Erythroblast (primary cell): ENCODE results near the gene MPZL2.
A peak's percentile ranks its signal among the peaks of the same experiment; 100 is the strongest.

Experiments used
- DNase-seq, 2 experiments: peaks; one replicate each; lab custom pipeline; 2025; lab: John Stamatoyannopoulos, UW
- GATA1 ChIP-seq: IDR thresholded peaks from 2 replicates; pipeline ENCODE4 v1.6.1; 2011; ENCODE audit warnings: low read depth, mild to moderate bottlenecking, control low read depth, low read length, moderate library complexity
- POLR2A ChIP-seq: IDR thresholded peaks from 2 replicates; pipeline ENCODE4 v1.6.1; 2011; ENCODE audit warnings: mild to moderate bottlenecking, low read length

MPZL2 gene

DNA sequence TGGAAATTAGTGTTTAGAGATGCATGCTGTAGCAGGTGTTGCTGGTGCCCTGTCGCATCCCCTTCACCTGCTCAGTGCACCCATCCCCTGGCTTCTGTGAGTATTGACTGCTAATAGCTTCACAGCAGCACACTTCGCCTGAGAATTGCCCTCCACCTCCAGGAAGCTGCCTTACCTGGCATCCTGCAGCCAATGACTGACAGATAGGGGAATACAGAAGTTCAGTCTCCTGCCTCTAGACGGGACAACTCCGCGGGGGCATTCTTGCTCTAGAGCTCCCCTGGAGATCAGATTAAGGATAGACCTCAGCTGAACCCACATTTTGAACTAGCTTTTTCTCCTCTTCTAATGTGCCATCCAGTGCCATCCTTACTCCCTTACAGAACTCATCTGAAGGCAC is 31.1 kb upstream of the MPZL2 start:
- TF ChIP-seq POLR2A = no peak
- TF ChIP-seq GATA1 = no peak
- DNase-seq = no peak

DNA sequence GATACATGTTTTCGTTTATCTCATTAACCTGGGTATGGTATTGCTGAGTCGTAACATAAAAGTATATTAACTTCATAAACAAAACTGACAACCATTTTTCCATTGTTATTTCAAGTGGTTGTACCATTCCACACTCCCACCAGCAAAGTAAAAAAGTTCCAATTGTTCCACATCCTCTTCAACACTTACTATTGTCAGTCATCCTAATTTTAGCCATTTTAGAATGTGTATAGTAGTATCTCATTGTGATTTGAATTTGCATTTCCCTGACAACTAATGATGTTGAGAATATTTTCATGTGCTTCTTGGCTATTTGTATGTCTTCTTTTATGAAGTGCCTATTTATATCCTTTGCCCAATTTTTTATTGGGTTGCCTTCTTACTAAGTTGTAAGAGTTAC is 30.0 kb upstream of the MPZL2 start:
- no peak for TF ChIP-seq GATA1
- no peak for TF ChIP-seq POLR2A
- no peak for DNase-seq

DNA sequence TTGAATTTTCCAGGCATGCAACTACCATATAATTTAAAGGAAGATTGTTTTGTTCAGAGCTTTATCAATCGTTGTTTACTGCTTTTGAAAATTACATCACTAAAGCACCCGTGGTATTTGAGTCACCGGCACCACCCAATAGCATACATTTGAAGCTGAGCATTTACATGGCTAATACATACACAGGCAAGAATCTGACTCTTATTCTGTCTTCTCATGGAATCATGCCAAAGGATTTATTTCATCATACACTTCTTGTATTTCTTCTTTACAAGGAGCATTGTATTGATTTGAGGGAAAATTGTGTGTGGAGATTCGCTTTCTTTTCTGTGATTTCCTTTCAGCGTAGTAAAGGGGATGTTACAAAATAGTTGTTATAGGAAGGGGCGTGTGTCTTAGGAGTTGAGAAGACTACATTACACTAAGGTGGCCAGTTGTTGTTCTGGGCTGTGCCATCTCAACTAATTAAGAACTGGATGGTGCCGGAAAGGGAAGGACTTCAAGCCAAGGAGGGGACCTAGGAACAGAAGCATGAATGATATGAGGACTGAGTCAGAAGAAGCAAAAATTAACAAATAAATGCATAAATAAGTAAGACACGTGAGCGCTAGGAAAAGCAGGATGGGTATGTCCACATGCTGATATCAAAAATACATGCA is 27.5 kb upstream of the MPZL2 start:
- TF ChIP-seq POLR2A (no peak), GATA1 (no peak)
- DNase-seq = no peak

DNA sequence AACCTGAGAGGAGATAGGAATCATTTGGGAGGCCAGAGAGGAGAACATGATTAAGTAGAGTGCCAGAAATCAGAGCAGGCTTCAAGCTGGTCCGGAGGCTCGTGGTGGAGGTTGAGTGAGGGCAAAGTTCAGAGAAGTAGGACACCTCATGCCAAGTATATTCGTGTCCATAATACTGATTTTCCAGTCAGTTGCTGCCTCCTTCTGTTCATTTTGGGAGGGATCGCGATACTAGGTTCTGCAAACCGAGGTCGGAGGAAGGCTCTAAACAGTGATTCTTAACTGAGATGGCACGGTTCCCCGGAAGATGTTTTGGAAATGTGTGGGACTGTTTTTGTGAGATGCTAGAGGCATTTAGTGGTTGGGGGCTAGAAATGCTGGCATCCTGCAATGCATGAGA is 26.8 kb upstream of the MPZL2 start:
- DNase-seq = peak; percentile 6 to 15
- no peak for TF ChIP-seq POLR2A
- no peak for TF ChIP-seq GATA1

DNA sequence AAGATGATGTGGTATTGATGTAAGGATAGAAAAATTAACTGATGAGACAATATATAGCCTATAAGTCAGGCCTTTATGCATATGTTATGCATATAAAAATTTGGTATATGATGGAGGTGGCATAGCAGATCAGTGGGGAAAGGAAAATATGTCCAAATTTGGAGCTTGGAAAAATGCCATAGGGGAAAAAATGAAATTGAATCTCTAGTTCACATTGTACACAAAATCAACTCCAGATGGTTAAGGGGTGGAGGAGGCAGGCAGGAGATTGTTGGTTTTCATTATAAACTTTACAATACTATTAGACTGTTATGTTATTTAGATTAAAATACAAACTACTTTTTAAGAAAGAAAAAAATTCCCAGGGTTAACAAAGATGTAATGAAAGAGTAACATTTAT is 25.3 kb upstream of the MPZL2 start:
- TF ChIP-seq GATA1 (no peak), POLR2A (no peak)
- no peak for DNase-seq

DNA sequence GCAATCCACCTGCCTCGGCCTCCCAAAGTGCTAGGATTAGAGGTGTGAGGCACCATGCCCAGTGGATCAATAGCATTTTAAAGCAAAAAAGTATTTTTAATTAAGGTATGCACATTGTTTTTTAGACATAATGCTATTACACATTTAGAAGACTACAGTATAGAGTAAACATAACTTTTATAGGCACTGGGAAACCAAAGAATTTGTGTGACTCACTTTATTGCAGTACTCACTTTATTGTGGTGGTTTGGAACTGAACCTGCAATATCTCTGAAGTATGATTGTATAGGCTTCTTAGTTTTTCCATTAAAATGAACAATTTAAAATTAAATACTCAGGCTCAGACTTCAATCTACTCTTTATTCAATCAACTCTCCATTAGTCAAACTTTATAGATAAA is 22.9 kb upstream of the MPZL2 start:
- no peak for DNase-seq
- TF ChIP-seq POLR2A (no peak), GATA1 (no peak)

DNA sequence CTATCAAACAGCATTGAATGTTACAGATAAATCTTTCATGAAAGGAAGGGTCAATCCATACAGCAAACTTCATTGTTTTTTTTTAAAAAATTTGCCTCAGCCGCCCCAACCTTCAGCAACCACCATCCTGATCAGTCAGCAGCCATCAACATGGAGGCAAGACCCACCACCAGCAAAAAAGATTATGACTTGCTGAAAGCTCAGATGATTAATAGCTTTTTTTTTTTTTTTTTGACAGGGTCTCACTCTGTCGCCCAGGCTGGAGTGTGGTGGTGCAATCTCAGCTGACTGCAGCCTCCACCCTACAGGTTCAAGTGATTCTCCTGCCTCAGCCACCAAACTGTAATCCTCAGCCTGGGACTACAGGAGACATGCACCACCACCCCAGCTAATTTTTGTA is 22.4 kb upstream of the MPZL2 start:
- no peak for TF ChIP-seq POLR2A
- TF ChIP-seq GATA1 = no peak
- DNase-seq = no peak

DNA sequence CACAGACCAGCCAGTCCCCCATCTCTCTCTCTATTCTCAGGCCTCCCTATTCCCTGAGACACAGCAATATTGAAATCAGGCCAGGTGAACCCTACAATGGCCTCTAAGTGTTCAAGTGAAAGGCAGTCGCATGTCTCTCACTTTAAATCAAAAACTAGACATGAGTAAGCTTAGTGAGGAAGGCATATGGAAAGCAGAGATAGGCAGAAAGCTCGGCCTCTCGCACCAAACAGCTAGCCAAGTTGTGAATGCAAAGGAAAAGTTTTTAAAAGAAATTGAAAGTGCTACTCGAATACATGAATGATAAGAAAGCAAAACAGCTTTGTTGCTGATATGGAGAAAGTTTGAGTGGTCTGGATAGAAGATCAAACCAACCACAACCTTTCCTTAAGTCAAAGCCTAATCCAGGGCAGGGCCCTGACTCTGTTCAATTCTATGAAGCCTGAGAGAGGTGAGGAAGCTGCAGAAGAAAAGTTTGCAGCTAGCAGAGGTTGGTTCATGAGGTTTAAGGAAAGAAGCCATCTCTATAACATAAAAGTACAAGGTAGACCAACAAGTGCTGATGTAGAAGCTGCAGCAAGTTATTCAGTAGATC is 19.8 kb upstream of the MPZL2 start:
- DNase-seq = peak; percentile 14 to 32
- no peak for TF ChIP-seq GATA1
- TF ChIP-seq POLR2A = no peak

DNA sequence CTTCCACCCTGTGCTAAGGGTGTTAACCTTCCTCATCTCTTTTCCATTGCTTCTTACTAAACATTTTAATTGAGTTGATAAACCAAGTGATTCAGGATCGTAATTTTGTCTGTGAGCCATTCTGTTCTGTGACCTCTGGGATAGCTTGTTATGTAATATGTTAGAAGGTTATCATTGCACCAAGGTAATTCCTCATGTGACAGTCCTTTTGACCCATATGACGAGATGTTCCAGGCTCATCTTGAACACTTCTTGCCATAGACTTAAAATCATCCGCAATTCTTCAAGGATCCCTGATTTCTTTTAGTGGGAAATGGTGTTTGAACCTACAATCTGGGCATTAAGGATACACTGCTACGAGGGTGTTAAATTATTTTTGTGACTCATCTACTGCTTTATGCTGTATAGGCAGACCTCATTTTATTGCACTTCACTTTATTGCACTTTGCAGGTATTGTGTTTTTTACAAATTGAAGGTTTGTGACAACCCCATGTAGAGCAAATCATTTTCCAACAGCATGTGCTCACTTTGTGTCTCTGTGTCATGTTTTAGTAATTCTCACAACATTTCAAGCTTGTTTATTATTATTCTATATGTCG is 19.0 kb upstream of the MPZL2 start:
- no peak for DNase-seq
- TF ChIP-seq POLR2A (no peak), GATA1 (no peak)

DNA sequence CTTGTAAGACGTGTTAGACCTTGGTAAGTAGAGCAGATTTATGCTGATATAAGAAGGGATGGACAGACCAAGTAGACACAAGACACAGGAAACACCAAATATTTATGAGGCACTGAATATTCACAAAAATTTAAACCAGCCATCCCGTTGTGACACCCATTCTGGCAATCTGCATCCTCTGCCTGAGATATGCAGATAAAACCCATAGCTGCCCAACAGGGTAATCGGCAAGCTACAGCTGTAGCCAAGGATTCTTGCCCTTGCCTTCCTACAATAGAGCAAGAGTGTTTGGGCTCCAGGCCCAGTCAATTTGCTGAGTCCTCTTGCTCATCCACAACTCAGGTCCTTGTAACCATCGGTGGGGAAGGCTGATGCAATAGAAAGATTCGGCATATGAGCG is 18.5 kb upstream of the MPZL2 start:
- TF ChIP-seq GATA1 = no peak
- DNase-seq = peak; percentile 53 to 64

DNA sequence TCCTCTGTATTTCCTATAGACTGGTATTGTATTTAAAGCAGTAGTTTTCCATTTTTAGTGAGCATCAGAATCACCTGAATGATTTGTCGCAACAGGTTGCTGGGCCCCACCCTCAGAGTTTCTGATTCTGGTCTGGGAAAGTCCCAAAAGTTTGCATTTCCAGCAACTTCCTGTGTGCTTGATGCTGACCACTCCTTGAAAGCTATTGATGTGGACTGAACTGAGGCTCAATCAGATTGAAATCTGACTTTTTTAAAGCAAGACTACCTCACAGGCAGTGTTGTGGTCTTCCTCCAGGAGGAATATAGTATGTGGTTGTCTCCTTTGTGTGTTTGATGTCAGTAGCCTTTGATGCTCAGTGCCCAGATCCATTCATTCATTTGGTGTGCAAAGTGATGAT is 17.2 kb upstream of the MPZL2 start:
- TF ChIP-seq POLR2A (no peak), GATA1 (no peak)
- DNase-seq = no peak

DNA sequence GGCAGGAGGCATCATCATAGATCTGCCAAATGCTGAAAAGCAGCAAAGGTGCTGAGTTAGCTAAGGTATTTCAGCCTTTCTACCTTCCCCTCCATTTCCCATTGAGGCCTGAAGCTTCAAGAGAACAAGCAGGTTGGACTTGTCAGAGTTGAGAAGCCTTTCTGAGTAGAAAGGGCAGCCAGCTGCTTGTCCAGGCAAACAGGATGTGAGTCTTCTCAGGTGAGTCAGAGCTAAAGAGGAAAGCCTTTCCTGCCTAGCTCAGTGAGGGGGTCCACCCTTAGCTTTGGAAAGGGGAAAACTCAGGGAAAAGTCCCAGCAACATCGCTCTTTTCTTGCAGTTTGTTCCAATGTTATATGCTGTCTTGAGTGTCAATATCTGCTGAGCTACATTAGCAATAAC is 13.2 kb upstream of the MPZL2 start:
- DNase-seq = no peak
- TF ChIP-seq GATA1 = no peak
- no peak for TF ChIP-seq POLR2A

DNA sequence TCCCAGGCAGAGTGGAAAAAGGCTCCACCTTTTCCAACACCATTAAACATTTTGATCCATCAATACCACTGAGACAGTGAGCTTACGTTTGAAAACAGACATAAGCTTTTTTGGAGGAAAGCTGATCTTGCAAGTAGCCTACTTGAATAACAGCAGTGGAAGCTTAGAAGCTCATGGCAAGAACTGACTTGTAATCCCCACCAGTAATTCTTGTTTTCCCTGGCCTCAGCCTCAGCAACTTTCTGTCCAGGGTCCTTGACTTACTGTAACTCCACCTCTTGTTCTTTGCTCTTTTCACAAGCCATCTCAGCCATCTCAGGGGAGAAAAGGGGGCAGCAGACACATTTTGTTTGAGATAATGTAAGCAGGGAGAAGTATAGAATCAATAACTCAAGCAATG is 12.3 kb upstream of the MPZL2 start:
- no peak for DNase-seq
- TF ChIP-seq GATA1 (no peak), POLR2A (no peak)

DNA sequence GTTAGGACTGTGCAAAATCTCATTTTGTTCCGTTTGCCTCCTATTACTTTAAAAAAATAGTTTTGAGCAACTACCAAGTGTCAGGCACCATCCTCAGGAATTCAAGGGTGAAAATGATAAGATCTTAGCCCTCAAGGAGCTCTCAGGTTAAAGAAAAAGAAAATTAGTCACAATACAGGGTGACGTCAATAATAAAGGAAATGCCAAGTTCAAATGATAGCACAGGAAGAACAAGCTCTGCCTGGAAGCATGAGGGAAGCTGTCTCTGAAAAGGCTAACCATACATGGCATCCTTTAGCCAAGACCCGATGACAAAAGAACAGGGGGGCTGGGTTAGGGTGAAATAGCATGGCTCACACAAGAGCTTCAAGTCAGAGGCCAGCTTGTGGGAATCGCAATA is 11.1 kb upstream of the MPZL2 start:
- no peak for DNase-seq

DNA sequence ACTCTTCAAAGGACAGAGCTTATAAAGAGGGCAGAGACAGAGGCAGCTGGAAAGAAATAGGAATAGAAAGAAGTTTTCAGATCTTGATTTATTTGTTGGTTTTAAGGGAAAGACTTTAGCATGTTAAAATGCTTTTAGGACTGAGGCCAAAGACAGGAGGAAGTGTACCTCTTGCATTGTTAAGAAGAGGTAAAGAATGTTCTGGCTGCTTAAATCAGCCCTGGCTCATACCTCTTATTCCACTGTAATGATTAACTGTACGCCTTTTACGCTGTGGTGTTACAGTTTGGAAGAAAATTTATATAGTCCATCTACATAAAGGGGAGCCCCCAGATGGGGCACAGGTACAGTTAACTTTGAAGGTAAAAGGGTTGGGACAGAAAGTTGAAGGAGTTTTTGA is 10.1 kb upstream of the MPZL2 start:
- TF ChIP-seq GATA1 = no peak
- no peak for TF ChIP-seq POLR2A
- DNase-seq = no peak

More for the DNA sequence above, 11.1 kb upstream of the MPZL2 start:
- TF ChIP-seq POLR2A = no peak
- no peak for TF ChIP-seq GATA1
